AG09309 (cell line): ENCODE results near the gene TRPM3.

Source experiments
- DNase-seq: peaks from one replicate; pipeline ENCODE4 v3.0.0-alpha.2; 2010; ENCODE audit warnings: low read depth
- H3K4me3 ChIP-seq: 2 replicates; pipeline ENCODE4 v1.5.1; 2011; ENCODE audit warnings: mild to moderate bottlenecking, low read depth, low read length, moderate library complexity; ENCODE audit not compliant: control insufficient read depth
- CTCF ChIP-seq: IDR thresholded peaks from 2 replicates; pipeline ENCODE4 v1.5.1; 2011; ENCODE audit warnings: mild to moderate bottlenecking, low read depth, low read length, inconsistent platforms; ENCODE audit not compliant: insufficient read depth, control insufficient read depth; ENCODE audit errors: missing control alignments

The TRPM3 gene

DNA sequence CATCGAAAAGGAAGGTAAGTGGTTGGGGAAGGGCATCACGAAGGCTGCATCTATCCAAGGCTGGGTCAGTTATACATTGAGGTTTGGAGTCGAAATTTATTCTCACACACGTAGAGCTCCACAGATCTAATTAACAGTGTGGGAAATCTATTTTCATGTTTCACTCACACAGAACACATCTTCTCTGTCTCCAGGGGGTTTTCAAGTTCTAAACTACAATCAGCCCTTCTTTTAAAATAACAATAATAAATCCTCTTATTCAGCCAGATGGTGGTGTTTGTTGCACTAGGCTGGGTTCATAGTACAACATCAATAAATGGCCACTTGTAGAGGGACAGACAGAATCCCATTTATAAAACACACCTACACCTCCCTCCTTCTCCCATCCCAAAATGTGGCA is 532.4 kb downstream of the TRPM3 start:
- H3K4me3 ChIP-seq, result no peak overlapping the region
- DNase-seq, result no peak
- no peak for TF ChIP-seq CTCF

DNA sequence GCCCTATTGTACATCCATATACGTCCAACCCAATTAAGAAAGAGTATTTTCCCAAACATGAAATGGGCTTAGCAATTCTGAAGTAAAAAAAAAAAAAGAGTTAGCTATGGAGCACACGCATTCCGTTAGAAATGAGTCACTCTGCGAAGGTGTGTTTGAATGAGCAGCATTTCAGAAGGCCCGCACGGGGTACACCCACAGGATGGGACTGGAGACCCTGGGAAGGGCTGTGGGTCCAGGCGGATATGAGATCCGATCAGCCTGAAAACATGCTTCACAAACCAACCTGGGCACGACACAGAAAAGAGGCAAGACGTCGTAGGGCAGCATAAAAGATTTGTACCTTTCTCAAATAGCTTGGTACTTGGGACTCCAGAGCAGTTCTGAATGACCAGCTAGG is 533.0 kb downstream of the TRPM3 start:
- no peak for DNase-seq
- TF ChIP-seq CTCF, result no peak
- H3K4me3 ChIP-seq, result no peak overlapping the region

GRCh38 chr9:70587201-70587600 is 534.2 kb downstream of the TRPM3 start:
- no peak for TF ChIP-seq CTCF
- DNase-seq, result peak; percentile 80
- no peak overlapping the region for H3K4me3 ChIP-seq

DNA sequence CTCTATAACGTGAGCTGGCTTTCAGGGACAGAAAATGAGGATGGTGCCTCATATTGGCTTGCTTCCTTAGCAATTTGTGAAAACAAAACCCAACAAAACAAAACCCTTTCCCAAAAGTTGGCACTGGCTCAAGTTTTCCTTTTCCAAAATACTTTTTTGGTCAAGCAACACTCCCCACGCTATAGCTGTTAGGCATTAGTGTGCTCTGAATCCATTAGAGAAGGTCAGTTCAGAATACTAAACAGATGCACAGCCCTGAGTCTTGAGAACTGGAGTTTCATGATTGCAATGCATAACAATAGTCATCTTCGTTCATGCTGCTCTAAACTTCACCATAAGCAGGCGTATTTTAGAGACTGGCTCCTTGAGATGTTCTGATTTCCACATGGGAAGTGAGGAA is 534.9 kb downstream of the TRPM3 start:
- DNase-seq, result no peak
- TF ChIP-seq CTCF, result no peak
- no peak overlapping the region for H3K4me3 ChIP-seq

DNA sequence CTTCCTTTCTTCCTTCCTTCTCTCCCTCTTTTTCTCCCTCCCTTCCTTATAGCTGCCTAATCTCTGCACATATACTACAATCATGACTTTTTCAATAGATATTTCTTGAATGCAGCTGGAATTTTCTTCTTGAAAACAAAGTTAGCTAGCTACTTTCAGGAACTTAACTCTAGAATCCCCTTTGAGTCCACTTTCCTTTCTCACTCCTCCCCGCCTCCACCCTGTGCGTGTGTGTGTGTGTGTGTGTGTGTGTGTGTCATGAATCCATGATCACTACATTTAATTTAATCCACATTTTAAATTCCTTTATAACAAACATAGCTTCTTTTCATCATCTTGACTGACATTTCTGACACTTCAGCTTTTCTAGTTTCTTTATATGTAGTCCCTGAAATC is 539.5 kb downstream of the TRPM3 start:
- no peak overlapping the region for H3K4me3 ChIP-seq
- TF ChIP-seq CTCF, result no peak
- DNase-seq, result no peak

DNA sequence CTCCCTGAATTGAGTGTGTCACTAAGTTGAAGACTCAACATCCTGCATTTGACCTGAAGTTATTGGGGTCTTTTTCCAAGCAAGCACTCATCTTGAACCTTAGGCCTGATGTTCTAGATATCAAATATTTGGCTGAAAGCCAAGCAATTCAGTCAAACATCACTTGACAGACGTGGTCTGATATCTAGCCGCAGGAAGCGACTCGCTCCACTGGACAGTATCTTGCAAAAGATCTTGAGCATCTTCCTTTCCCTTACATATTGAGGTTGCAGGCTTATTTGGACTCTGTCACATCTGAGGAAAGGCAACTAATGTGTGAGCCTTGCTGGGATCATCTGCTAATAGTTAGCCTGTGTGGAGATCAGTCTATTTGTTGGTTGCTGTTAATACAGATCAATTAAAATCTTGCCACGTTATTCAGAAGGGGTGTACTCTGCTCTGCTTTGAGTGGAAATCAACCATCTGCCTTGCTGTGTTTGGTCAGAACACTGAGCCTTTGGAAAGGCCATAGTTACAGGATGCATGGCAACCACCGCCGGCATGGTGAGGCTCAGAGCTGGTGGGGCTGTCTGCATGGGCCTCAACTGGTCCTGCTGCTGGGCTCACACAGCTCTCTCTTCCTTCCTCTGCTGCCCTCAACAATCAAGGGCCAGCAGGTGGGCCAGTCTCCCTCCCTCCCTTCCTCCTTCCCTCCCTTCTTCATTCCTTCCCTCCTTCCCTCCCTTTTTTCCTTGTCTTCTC is 540.0 kb downstream of the TRPM3 start:
- TF ChIP-seq CTCF, result no peak
- no peak for DNase-seq
- no peak overlapping the region for H3K4me3 ChIP-seq

GRCh38 chr9:70580606-70581195 is 540.7 kb downstream of the TRPM3 start:
- TF ChIP-seq CTCF, result no peak
- no peak overlapping the region for H3K4me3 ChIP-seq
- DNase-seq, result no peak
